Measurements from ENCODE around the gene PRKG2. TPM values are rescaled to one million over a fixed set of nuclear protein-coding genes. Genes with fewer than 3 reads are reported as not detected.

PRKG2 gene, protein sequence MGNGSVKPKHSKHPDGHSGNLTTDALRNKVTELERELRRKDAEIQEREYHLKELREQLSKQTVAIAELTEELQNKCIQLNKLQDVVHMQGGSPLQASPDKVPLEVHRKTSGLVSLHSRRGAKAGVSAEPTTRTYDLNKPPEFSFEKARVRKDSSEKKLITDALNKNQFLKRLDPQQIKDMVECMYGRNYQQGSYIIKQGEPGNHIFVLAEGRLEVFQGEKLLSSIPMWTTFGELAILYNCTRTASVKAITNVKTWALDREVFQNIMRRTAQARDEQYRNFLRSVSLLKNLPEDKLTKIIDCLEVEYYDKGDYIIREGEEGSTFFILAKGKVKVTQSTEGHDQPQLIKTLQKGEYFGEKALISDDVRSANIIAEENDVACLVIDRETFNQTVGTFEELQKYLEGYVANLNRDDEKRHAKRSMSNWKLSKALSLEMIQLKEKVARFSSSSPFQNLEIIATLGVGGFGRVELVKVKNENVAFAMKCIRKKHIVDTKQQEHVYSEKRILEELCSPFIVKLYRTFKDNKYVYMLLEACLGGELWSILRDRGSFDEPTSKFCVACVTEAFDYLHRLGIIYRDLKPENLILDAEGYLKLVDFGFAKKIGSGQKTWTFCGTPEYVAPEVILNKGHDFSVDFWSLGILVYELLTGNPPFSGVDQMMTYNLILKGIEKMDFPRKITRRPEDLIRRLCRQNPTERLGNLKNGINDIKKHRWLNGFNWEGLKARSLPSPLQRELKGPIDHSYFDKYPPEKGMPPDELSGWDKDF
- 0.65 to 0.97 TPM (median 0.71 TPM) in 5 replicates for total RNA-seq (2022; extraction: Qiagen RNA extraction)

DNA sequence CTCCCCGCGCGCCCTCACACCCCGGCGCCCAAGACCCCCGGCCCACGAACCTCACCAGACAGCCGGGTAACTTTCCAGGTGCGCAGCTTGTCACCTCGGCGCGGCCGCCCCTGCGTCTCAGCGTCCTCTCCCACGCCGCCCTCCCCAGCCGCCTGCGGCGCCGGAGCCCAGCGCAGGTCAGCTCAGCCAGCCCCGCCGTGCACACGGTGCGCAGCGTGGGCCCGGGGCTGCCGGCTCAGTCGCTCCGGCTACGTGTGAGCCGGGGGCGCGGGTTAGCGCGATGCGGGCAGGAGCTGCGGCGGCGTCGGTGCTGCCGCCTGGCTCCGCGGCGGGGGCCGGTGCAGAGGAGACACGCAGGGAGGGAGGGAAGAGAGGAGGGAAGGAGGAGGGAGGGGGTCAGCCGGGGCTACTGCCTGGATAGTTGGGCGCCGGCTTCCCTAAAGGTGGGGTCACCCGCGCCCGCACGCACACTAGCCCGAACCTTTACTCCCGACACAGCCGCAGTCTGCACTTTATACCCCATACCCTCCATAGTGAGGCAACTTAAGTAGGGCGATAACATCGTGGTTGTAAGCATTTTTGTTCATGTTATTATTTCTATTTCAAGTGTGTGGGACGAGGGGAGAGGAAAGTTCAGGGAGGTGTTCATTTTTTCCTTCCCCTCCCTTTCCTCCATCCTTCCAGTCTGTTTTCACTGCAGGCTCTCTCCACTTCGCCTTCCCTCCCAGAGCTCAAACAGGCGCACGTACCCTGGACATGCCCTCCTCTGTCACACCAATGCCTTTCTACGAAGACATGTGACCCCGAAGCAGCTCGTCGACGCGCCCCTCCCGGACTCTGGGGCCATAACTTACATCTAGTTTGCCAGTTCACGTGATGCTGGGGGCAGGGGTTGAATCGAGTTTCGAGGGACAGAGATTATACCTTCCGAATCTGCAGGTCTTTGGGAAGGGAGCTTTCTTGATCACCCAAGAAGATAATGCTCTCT lies at the start of gene PRKG2:
Gene PRKG2, minus strand, starts transcription at position 342 of the 988 bp plus-strand sequence. CDS start 10,175 bp downstream, outside the sequence.

Other genes starting within 250 kb of the PRKG2 start
- not detected in 5 replicates for gene BMP3, start 184.5 kb downstream of the PRKG2 start, total RNA-seq (2022; extraction: Qiagen RNA extraction)

Measured in A549 treated with dexamethasone at 1 μM for 4 hours (cell line).